Ovary (tissue), 9 donors: Measurements from ENCODE around the gene CCDC187. TPM values are rescaled to one million over a fixed set of nuclear protein-coding genes. Genes with fewer than 3 reads are reported as not detected.

Source experiments
- DNase-seq, 5 donors: peaks; one replicate each; pipeline ENCODE4 v3.0.0-alpha.2; 2019 to 2020
- H3K27ac ChIP-seq, 2 donors: fragments of 200-600 bp; one replicate each; pipeline versions ENCODE4 v1.5.1 to v1.8.0; 2019 to 2022
- H3K27me3 ChIP-seq: fragments of 200-600 bp; one replicate; pipeline ENCODE4 v1.8.0; 2022
- H3K36me3 ChIP-seq: fragments of 200-600 bp; sonication (generic); one replicate; pipeline ENCODE4 v1.5.1; 2019
- H3K4me1 ChIP-seq: one replicate; pipeline ENCODE4 v1.8.1; 2013; ENCODE audit warnings: mild to moderate bottlenecking, moderate library complexity; ENCODE audit not compliant: insufficient read depth
- H3K4me3 ChIP-seq: fragments of 200-600 bp; sonication (generic); one replicate; pipeline ENCODE4 v1.5.1; 2017
- H3K9me3 ChIP-seq, 2 donors: fragments of 200-600 bp in 1 of 2; sonication (generic) in 1 of 2; one replicate each; pipeline versions ENCODE4 v1.5.1 to v1.8.1; 2013 to 2019; ENCODE audit warnings: mild to moderate bottlenecking in 1 of 2, moderate library complexity in 1 of 2
- EP300 ChIP-seq: sonication (generic); formaldehyde crosslinking; IDR thresholded peaks from one replicate; pipeline ENCODE4 v1.6.1; 2017; ENCODE audit warnings: antibody characterized with exemption
- POLR2A ChIP-seq: fragments of 450-650 bp; IDR thresholded peaks from one replicate; pipeline ENCODE4 v1.6.1; 2017; ENCODE audit warnings: antibody characterized with exemption, mild to moderate bottlenecking, moderate library complexity
- WGBS, 3 donors: extraction: QIAGEN DNeasy Blood & Tissue Kit in 1 of 3; methylation state at CpG; one replicate each; pipeline versions ENCODE4 v1.1.5 to v1.1.7; 2013 to 2017; 5-methylcytosine and 5-hydroxymethylcytosine counted together
- intact Hi-C, 4 donors: fragments of 100-400 bp; cut with DNase I; formaldehyde crosslinking; loops; one replicate each; pipeline versions ENCODE4 v1.11.0 to v1.15.1; 2022 to 2023
- polyA plus RNA-seq, 2 donors: library from polyadenylated mRNA; stranded (reverse); fragments of 200-250 nt in 1 of 2; fragments of 350-450 nt in 1 of 2; fragmentation: Illumina TruSeq in 1 of 2; extraction: RNeasy Lipid Tissue Mini Kit (QIAGEN cat#74804) in 1 of 2; gene quantifications; one replicate each; pipeline ENCODE4 v1.2.3, GENCODE V29; 2013 to 2014
- total RNA-seq, 7 donors: library from RNA; depleted of rRNA in 2 of 7; stranded (reverse); fragments of >200 nt in 2 of 7; fragmentation: NEBNext Ultra II Directional in 3 of 7; extraction: Animal tissue kit (Norgen Biotek cat#: 25700) in 3 of 7; gene quantifications; one replicate each; pipeline versions ENCODE4 v1.1.0 to v1.2.4, GENCODE V29; 2016 to 2023
- TF ChIP-seq, protein P1 (sequence below), 3 donors: fragments of 450-650 bp in 2 of 3; fragments of 200-600 bp in 1 of 3; IDR thresholded peaks; one replicate each; pipeline versions ENCODE4 v1.5.1 to v1.8.0; 2016 to 2022; ENCODE audit warnings: antibody characterized with exemption in 3 of 3, mild to moderate bottlenecking in 1 of 3
- donor health status: DM: no; HTN: no; CAD: no; lungs with moderate emphysema.
- donor health status: DM: no; HTN: no; CAD: no.
- donor health status: Bipolar disorder and iron deficiency.
- donor health status: DM: yes; HTN: yes; CAD: no.
- donor health status: DM: no; HTN: no; CAD: no.
- donor health status: DM: yes; HTN: yes; CAD: no.

CCDC187 gene
- total and polyA plus RNA-seq, 9 donors = 0.02 to 15.7 (median 0.74) TPM; not detected in 1

DNA sequence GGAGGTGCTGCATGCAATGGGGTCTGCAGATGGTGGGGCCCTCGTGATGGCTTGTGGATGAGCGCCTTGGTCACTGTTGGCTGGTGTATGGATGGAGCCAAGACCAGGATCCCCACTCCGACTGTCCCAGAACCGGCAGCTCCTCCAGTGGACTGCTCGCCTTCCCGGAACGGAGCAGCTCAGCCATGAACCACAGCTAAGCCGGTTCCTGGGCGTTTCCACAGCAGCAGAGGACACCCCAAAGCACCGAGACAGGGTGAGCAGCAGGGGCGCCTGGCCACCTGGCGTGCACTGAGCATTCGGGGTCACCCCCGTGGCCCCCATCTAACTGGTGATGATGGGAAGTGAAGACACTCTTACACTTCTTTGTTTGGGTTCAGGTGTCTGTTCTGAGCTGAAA, 26.1 kb downstream of the CCDC187 start:
- TF ChIP-seq EP300 = no peak
- no peak for TF ChIP-seq POLR2A
- TF ChIP-seq, protein P1, sequence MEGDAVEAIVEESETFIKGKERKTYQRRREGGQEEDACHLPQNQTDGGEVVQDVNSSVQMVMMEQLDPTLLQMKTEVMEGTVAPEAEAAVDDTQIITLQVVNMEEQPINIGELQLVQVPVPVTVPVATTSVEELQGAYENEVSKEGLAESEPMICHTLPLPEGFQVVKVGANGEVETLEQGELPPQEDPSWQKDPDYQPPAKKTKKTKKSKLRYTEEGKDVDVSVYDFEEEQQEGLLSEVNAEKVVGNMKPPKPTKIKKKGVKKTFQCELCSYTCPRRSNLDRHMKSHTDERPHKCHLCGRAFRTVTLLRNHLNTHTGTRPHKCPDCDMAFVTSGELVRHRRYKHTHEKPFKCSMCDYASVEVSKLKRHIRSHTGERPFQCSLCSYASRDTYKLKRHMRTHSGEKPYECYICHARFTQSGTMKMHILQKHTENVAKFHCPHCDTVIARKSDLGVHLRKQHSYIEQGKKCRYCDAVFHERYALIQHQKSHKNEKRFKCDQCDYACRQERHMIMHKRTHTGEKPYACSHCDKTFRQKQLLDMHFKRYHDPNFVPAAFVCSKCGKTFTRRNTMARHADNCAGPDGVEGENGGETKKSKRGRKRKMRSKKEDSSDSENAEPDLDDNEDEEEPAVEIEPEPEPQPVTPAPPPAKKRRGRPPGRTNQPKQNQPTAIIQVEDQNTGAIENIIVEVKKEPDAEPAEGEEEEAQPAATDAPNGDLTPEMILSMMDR (IDR thresholded peaks at IDR 0.05) = no peak
- no peak overlapping the region for H3K4me3 ChIP-seq
- H3K27ac ChIP-seq = no peak overlapping the region
- no peaks in the 10 kb centered on the region for H3K27me3 ChIP-seq
- no peak for DNase-seq
- intact Hi-C loops = loop anchor here in 2 of 4 donors (5.0 kb wide), 2 partner anchors 150 to 320 kb away; no protein-coding TSS in a partner anchor
- WGBS, 3 donors = 79 to 84% (median 82%) methylated on average over 14 of the region's 14 CpGs
- H3K9me3 ChIP-seq = no peaks in the 10 kb centered on the region
- H3K36me3 ChIP-seq = no peaks in the 10 kb centered on the region
- no peaks in the 10 kb centered on the region for H3K4me1 ChIP-seq

DNA sequence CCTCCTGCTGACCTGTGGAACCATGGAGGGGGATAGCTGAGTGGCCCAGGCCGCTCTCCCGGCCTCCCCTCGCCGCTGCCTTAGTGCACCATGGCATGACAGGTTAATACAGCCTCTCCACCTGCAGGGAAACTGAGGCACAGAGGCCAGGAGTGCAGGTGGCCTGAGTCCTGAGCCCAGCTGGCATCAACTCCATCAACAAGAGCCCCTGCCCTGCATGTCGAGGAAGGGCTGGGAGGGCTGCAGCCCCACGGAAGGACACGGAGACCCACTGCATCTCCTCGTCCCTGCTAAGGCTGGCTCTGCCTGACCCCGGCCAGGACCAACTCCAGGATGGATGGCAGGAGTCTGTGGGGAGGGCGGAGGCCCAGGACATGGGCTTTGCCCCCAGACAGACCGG, 27.2 kb downstream of the CCDC187 start:
- intact Hi-C loops = loop anchor here in 2 of 4 donors (5.0 kb wide), 2 partner anchors 149 to 319 kb away; no protein-coding TSS in a partner anchor
- no peak for TF ChIP-seq POLR2A
- no peak for TF ChIP-seq EP300
- TF ChIP-seq, protein P1 (IDR thresholded peaks at IDR 0.05) = no peak
- no peaks in the 10 kb centered on the region for H3K27me3 ChIP-seq

DNA sequence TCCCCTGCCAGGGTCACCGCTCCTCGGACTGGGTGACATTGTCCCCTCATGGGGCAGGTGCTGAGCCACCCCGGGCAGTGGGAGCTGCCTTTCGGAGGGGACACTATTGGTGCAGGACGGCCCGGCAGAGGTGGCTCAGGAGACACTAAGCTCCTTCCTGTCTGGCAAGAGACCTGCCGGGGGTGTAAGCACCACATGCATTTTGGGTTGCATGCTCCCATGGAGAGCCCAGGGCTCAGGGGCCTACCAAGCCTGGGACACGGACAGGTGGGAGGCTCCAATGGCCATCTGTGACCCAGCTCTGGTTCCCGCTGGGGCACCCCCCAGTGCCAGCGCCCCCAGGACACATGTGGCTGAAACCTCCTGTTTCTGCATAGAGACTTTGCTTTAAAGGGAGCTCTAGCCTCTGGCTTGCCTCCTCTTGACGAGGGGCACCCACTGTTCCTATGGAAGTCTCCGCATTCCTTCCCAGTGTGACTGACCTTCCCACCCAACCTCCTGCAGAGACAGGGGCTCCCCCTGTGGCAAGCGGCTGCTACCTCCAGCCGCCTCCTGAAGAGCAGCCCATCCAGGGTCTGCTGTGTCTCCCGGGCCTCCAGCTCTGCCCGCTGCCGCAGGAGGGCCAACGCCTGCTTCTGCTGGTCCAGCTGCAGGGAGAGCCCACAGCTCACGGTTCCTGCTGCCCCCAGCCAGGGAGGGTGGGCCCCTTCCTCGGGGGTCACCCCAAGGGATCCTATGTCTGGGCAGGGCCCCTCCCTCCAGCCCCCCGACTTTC, 28.1 kb downstream of the CCDC187 start:
- no peaks in the 10 kb centered on the region for H3K27me3 ChIP-seq
- intact Hi-C loops = loop anchor here in 2 of 4 donors (5.0 kb wide), 2 partner anchors 149 to 319 kb away; no protein-coding TSS in a partner anchor
- H3K4me3 ChIP-seq = no peak overlapping the region
- no peaks in the 10 kb centered on the region for H3K36me3 ChIP-seq
- no peak overlapping the region for H3K27ac ChIP-seq
- TF ChIP-seq POLR2A (no peak), EP300 (no peak)
- TF ChIP-seq, protein P1 (IDR thresholded peaks at IDR 0.05) = no peak
- no peaks in the 10 kb centered on the region for H3K9me3 ChIP-seq
- DNase-seq = no peak
- 41 to 43% (median 41%) methylated on average over 21 of the region's 21 CpGs for WGBS, 3 donors
- no peaks in the 10 kb centered on the region for H3K4me1 ChIP-seq

More for the DNA sequence above, 27.2 kb downstream of the CCDC187 start:
- H3K27ac ChIP-seq = no peak overlapping the region
- H3K4me3 ChIP-seq = no peak overlapping the region
- DNase-seq = no peak
- no peaks in the 10 kb centered on the region for H3K36me3 ChIP-seq
- WGBS, 3 donors = 67 to 72% (median 68%) methylated on average over 10 to 11 of the region's 11 CpGs
- H3K4me1 ChIP-seq = no peaks in the 10 kb centered on the region
- H3K9me3 ChIP-seq = no peaks in the 10 kb centered on the region

DNA sequence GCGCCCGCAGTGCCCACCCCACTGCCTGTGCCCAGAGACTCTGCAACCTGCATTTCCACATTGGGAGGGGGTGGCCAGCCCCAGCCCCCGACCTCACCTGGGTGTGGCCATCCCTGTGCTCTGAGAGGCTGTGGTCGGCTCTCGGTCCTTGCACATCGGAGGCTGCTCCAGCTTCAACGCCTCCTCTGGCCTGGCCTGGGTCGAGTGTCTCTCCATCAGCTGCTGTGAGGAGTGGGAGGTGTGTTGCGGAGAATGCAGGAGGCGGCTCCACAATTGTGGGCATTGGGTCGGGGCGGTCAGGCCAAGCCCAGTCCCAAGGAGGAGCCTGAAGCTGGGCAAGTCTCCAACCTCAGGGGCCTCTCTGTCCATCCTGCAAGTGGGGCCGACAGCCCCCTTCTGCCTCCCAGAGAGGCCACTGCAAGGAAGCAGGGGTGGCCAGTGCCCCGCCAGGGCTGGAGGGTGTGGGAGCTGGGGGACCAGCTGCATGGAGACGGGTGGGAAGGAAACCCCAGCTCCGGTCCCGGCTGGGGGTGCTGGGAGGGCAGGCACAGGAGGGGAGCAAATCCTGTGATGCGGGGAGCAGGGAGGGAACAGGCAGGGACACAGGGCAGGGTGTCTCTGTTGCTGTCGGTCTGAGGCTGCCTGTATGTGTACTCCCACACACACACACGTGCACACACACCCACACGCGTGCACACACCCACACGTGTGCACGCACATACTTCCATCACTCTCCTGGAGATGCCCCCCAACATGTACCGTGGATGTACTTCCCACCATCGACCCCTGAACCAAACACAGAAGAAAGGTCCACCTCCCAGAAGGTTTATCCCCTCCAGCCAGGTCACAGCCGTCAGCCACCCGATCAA, 28.9 kb downstream of the CCDC187 start:
- WGBS, 3 donors = 31 to 35% (median 33%) methylated on average over 28 of the region's 28 CpGs
- TF ChIP-seq, protein P1 (IDR thresholded peaks at IDR 0.05) = no peak
- no peak for TF ChIP-seq POLR2A
- no peaks in the 10 kb centered on the region for H3K27me3 ChIP-seq

More for the DNA sequence above, 28.9 kb downstream of the CCDC187 start:
- Histone ChIP-seq H3K27ac (no peak overlapping the region), H3K36me3 (no peaks in the 10 kb centered on the region), H3K9me3 (no peaks in the 10 kb centered on the region), H3K4me3 (no peak overlapping the region), H3K4me1 (no peaks in the 10 kb centered on the region)
- intact Hi-C loops = loop anchor here in 2 of 4 donors (5.0 kb wide), 2 partner anchors 148 to 318 kb away; no protein-coding TSS in a partner anchor
- DNase-seq = no peak
